PC-9 (cell line): Measurements from ENCODE around the gene RFX4.

Source experiments
- CTCF ChIP-seq: fragments of 200-600 bp; sonication (generic); conservative IDR thresholded peaks from 2 replicates; pipeline ENCODE4 v1.6.1; 2017; ENCODE audit warnings: mixed run types, antibody characterized with exemption, mild to moderate bottlenecking, moderate library complexity
- EZH2 ChIP-seq: fragments of 200-600 bp; sonication (generic); IDR thresholded peaks from 2 replicates; pipeline ENCODE4 v1.8.0; 2017; ENCODE audit warnings: antibody characterized with exemption, low read depth

DNA sequence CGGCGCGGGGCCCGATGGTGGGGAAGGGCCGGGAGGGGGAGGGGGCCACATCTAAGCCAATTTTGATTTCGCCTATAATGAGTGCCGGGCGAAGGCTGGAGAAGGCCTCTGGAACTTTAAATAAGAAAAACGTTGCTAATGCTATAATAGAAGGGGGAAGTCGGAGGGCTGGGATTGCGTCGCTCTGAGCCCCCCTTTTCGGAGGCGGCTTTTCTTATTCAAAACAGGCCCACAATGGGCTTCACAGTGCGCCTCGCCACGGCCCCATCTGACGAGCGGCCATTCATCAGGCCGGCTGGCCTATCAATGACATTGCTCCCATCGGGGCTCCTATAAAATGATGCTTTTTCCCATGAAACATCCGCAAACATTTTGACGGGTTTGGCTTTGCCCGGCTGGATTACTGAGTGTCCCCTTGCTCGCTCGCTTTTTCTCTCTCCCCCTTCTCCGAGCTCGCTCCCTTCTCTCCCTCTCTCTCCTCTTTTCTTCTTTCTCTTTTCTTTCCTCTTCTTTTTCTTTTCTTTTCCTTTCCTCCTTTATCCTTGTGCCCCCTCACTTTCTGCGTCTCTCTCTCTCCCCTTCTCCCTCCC is at the start of gene RFX4:
- TF ChIP-seq CTCF (no peak), EZH2 (no peak)
